Measurements from ENCODE around the gene CD180. TPM values are rescaled to one million over a fixed set of nuclear protein-coding genes. Genes with fewer than 3 reads are reported as not detected.

The CD180 gene
- total RNA-seq, 6 experiments from 2014 or later, result 0.44 to 3.3 (median 0.67) TPM

DNA sequence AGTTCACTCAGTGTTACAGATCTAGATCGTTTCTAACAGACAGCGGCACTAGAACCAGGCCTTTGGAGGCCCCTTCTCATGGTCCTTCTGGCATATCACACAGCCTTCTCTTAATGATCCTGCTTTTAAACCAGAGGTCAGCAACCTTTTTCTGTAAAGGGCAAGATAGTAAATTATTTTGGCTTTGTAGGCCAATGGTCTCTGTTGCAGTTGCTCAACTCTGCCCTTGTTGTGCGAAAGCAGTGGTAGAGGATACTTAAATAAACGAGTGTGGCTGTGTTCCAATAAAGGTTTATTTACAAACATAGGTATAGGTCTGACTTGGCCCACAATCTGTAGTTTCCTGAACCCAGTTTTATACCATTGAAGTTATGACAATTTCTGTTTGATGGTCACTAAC, 47.3 kb upstream of the CD180 start:
- peak; percentile 6 to 69 (median 40) for ATAC-seq
- Histone ChIP-seq H3K27me3 (no peaks in the 10 kb centered on the region), H3K9me3 (no peaks in the 10 kb centered on the region), H3K4me1 (peaks cover 0 to 19% (median 6%) of the 10 kb centered on the region in 4 donors), H3K27ac (peak overlapping the region; percentile 2 to 29 (median 18)), H3K36me3 (no peaks in the 10 kb centered on the region), H3K4me3 (no peak overlapping the region)
- WGBS (ENCODE audit: insufficient coverage, low coverage, low lambda C conversion rate, missing lambda C conversion rate), result 50% methylated on average over 4 of the region's 4 CpGs
- intact Hi-C loops (cut with DNase I), result no loop called here
- DNase-seq, result no peak
- no peak for TF ChIP-seq POLR2A (IDR thresholded peaks at IDR 0.05)
- TF ChIP-seq, protein P1, sequence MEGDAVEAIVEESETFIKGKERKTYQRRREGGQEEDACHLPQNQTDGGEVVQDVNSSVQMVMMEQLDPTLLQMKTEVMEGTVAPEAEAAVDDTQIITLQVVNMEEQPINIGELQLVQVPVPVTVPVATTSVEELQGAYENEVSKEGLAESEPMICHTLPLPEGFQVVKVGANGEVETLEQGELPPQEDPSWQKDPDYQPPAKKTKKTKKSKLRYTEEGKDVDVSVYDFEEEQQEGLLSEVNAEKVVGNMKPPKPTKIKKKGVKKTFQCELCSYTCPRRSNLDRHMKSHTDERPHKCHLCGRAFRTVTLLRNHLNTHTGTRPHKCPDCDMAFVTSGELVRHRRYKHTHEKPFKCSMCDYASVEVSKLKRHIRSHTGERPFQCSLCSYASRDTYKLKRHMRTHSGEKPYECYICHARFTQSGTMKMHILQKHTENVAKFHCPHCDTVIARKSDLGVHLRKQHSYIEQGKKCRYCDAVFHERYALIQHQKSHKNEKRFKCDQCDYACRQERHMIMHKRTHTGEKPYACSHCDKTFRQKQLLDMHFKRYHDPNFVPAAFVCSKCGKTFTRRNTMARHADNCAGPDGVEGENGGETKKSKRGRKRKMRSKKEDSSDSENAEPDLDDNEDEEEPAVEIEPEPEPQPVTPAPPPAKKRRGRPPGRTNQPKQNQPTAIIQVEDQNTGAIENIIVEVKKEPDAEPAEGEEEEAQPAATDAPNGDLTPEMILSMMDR (IDR thresholded peaks at IDR 0.05), result no peak

DNA sequence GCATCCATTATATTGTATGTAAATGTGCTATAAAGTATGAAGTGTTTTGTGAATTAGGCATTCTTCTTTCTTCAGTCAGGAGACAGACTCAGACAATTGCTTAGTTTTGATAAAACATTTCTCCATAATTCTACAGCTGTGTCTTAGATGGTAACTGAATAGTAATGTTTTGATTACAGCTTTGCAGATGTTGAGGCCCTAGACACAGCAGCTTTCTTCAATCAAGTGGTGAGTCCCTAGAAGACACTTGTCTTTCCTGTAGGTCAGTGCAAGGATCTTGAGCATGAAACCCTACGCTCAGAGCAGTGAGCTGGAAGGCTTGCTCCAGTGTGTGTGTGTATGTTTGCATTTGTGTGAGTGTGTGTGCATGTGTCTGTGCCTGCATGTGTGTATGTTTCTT, 46.8 kb upstream of the CD180 start:
- H3K27ac ChIP-seq, result no peak overlapping the region
- no peaks in the 10 kb centered on the region for H3K27me3 ChIP-seq
- no peak for ATAC-seq
- no CpG with 5 or more reads among the region's 1 CpG for WGBS (ENCODE audit: insufficient coverage, low coverage, low lambda C conversion rate, missing lambda C conversion rate)
- intact Hi-C loops (cut with DNase I), result no loop called here
- no peak for TF ChIP-seq POLR2A (IDR thresholded peaks at IDR 0.05)
- TF ChIP-seq, protein P1 (IDR thresholded peaks at IDR 0.05), result no peak
- no peak for DNase-seq
- no peaks in the 10 kb centered on the region for H3K9me3 ChIP-seq
- H3K36me3 ChIP-seq, result no peaks in the 10 kb centered on the region
- H3K4me1 ChIP-seq, result peaks cover 0 to 19% (median 6%) of the 10 kb centered on the region in 4 donors
- H3K4me3 ChIP-seq, result no peak overlapping the region

- H3K4me3 ChIP-seq, result no peak overlapping the region
- DNase-seq (no peak), ATAC-seq (no peak)
- no peaks in the 10 kb centered on the region for H3K36me3 ChIP-seq
- peaks cover 0 to 24% (median 9%) of the 10 kb centered on the region in 4 donors for H3K4me1 ChIP-seq
- no peaks in the 10 kb centered on the region for H3K27me3 ChIP-seq
- intact Hi-C loops (cut with DNase I), result no loop called here
- H3K27ac ChIP-seq, result no peak overlapping the region
- no peak for TF ChIP-seq POLR2A (IDR thresholded peaks at IDR 0.05)
- TF ChIP-seq, protein P1 (IDR thresholded peaks at IDR 0.05), result no peak
- no peaks in the 10 kb centered on the region for H3K9me3 ChIP-seq
These were observed 44.7 kb upstream of the CD180 start for GRCh38 chr5:67241326-67241725.

DNA sequence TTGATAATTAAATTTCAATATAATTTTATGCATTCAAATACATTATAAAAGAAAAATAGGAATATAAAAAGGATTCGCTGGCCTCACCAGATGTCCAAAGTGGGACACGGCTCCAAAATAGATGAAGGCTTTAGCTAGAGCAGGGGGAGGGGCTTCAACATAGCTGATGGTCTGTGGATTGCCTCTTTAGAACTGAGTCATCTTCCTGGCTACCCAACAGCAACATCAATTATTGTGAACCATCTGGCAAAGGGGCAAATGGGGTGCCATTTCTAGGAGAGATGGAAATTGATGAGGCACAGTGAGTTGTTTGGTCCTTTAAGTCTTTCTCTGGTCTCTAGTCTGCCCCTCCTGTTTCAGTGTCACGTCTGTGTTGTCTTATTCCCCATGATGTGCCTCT, 44.2 kb upstream of the CD180 start:
- H3K4me3 ChIP-seq, result no peak overlapping the region
- H3K27me3 ChIP-seq, result no peaks in the 10 kb centered on the region
- ATAC-seq (no peak), DNase-seq (no peak)
- TF ChIP-seq, protein P1 (IDR thresholded peaks at IDR 0.05), result no peak
- no peak for TF ChIP-seq POLR2A (IDR thresholded peaks at IDR 0.05)
- no peak overlapping the region for H3K27ac ChIP-seq
- peaks cover 0 to 28% (median 12%) of the 10 kb centered on the region in 4 donors for H3K4me1 ChIP-seq
- 93% methylated on average over 3 of the region's 3 CpGs for WGBS (ENCODE audit: insufficient coverage, low coverage, low lambda C conversion rate, missing lambda C conversion rate)
- H3K9me3 ChIP-seq, result no peaks in the 10 kb centered on the region
- H3K36me3 ChIP-seq, result no peaks in the 10 kb centered on the region
- intact Hi-C loops (cut with DNase I), result no loop called here

DNA sequence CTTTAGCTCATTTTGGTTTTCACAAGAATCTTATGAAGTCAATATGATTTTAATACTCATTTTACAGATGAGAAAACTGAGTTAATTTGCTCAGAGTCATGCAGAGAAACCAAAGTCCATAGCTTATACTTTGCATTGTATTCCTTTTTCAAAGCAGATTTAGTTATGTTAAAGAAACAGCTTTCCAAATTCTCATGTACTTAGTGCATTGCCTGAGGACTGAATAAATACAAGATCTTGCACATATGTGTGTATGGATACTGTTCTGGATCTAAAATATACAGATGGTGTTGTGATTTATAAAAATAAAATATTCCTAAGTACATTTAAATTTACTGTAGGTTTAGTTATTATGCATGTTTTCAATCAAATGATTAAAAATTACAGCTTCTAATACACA, 43.5 kb upstream of the CD180 start:
- intact Hi-C loops (cut with DNase I), result no loop called here
- TF ChIP-seq, protein P1 (IDR thresholded peaks at IDR 0.05), result no peak
- TF ChIP-seq POLR2A (IDR thresholded peaks at IDR 0.05), result no peak
- H3K36me3 ChIP-seq, result no peaks in the 10 kb centered on the region
- DNase-seq (no peak), ATAC-seq (no peak)
- H3K4me1 ChIP-seq, result peaks cover 0 to 31% (median 14%) of the 10 kb centered on the region in 4 donors
- no peak overlapping the region for H3K27ac ChIP-seq
- H3K27me3 ChIP-seq, result no peaks in the 10 kb centered on the region
- no peak overlapping the region for H3K4me3 ChIP-seq
- H3K9me3 ChIP-seq, result no peaks in the 10 kb centered on the region

Measured in right lobe of liver (tissue), 6 donors.